Hepatocyte (in vitro differentiated cells): Measurements from ENCODE around the gene FIS1. TPM values are rescaled to one million over a fixed set of nuclear protein-coding genes. Genes with fewer than 3 reads are reported as not detected.

Experiments used
- DNase-seq: peaks from one replicate; pipeline ENCODE4 v3.0.0-alpha.2; 2016; ENCODE audit warnings: low spot score
- H2AFZ ChIP-seq: fragments of 200-600 bp; sonication (generic); 2 replicates; pipeline ENCODE4 v1.6.0; 2016; ENCODE audit warnings: antibody characterized with exemption, mild to moderate bottlenecking
- H3K27ac ChIP-seq: fragments of 200-600 bp; sonication (generic); 2 replicates; pipeline ENCODE4 v1.5.1; 2016; ENCODE audit warnings: mild to moderate bottlenecking
- H3K27me3 ChIP-seq: fragments of 200-600 bp; sonication (generic); 2 replicates; pipeline ENCODE4 v1.6.1; 2016
- H3K36me3 ChIP-seq: fragments of 200-600 bp; sonication (generic); replicated peaks from 2 replicates; pipeline ENCODE4 v1.5.1; 2016; ENCODE audit warnings: low read depth; ENCODE audit not compliant: insufficient read depth
- H3K4me1 ChIP-seq: fragments of 200-600 bp; sonication (generic); 2 replicates; pipeline ENCODE4 v1.5.1; 2016; ENCODE audit warnings: mild to moderate bottlenecking, moderate library complexity; ENCODE audit not compliant: insufficient read depth
- H3K4me2 ChIP-seq: fragments of 200-600 bp; sonication (generic); 2 replicates; pipeline ENCODE4 v1.6.0; 2016
- H3K4me3 ChIP-seq: fragments of 200-600 bp; sonication (generic); 2 replicates; pipeline ENCODE4 v1.5.1; 2016; ENCODE audit warnings: mild to moderate bottlenecking
- H3K79me2 ChIP-seq: fragments of 200-600 bp; sonication (generic); 2 replicates; pipeline ENCODE4 v1.6.0; 2017; ENCODE audit warnings: mild to moderate bottlenecking
- H3K9me2 ChIP-seq: fragments of 200-600 bp; sonication (generic); replicated peaks from 2 replicates; pipeline ENCODE4 v1.6.0; 2017; ENCODE audit warnings: mild to moderate bottlenecking; ENCODE audit not compliant: insufficient read depth
- H3K9me3 ChIP-seq: fragments of 200-600 bp; sonication (generic); 2 replicates; pipeline ENCODE4 v1.5.1; 2016; ENCODE audit warnings: low read depth, mild to moderate bottlenecking
- H4K20me1 ChIP-seq: fragments of 200-600 bp; sonication (generic); 2 replicates; pipeline ENCODE4 v1.6.0; 2016; ENCODE audit warnings: mild to moderate bottlenecking; ENCODE audit not compliant: insufficient read depth, poor library complexity, severe bottlenecking
- CTCF ChIP-seq: fragments of 200-600 bp; sonication (generic); IDR thresholded peaks from 2 replicates; pipeline ENCODE4 v1.5.1; 2016; ENCODE audit warnings: antibody characterized with exemption, mild to moderate bottlenecking; ENCODE audit not compliant: poor library complexity
- EZH2 ChIP-seq: fragments of 200-600 bp; sonication (generic); IDR thresholded peaks from 2 replicates; pipeline ENCODE4 v1.6.1; 2016; ENCODE audit warnings: antibody characterized with exemption, mild to moderate bottlenecking, borderline replicate concordance
- EZH2phosphoT487 ChIP-seq: fragments of 200-600 bp; sonication (generic); IDR thresholded peaks from one replicate; pipeline ENCODE4 v1.6.1; 2018; ENCODE audit warnings: antibody characterized with exemption, mild to moderate bottlenecking, low read depth, moderate library complexity; ENCODE audit not compliant: unreplicated experiment, severe bottlenecking
- WGBS: methylation state at CpG from one replicate; pipeline ENCODE4 v1.1.6; 2016; ENCODE audit warnings: low lambda C conversion rate; ENCODE audit errors: missing lambda C conversion rate; 5-methylcytosine and 5-hydroxymethylcytosine counted together
- polyA plus RNA-seq: library from polyadenylated mRNA; unstranded; fragments of >200 nt; fragmentation: Nextera tagmentation; extraction: Ambion mirVana; gene quantifications from 2 replicates; pipeline ENCODE4 v1.2.1, GENCODE V29; 2016
- total RNA-seq: library from RNA; depleted of rRNA; stranded (reverse); fragments of >200 nt; gene quantifications from 2 replicates; pipeline ENCODE4 v1.2.3, GENCODE V29; 2014

The FIS1 gene
- total and polyA plus RNA-seq, 2 experiments from 2014 or later, result 150 to 193 TPM

- no peak for TF ChIP-seq EZH2
- TF ChIP-seq EZH2phosphoT487, result no peak
- no peak for TF ChIP-seq CTCF
- no peaks in the 10 kb centered on the region for H4K20me1 ChIP-seq
- H3K4me1 ChIP-seq, result no peaks in the 10 kb centered on the region
- H3K4me3 ChIP-seq, result no peak overlapping the region
- no peaks in the 10 kb centered on the region for H3K9me3 ChIP-seq
- H3K27ac ChIP-seq, result no peak overlapping the region
- H3K4me2 ChIP-seq, result no peak overlapping the region
- no peaks in the 10 kb centered on the region for H3K36me3 ChIP-seq
- no peaks in the 10 kb centered on the region for H3K27me3 ChIP-seq
- no peaks in the 10 kb centered on the region for H3K9me2 ChIP-seq
- no peaks in the 10 kb centered on the region for H3K79me2 ChIP-seq
- DNase-seq, result no peak
- H2AFZ ChIP-seq, result no peak overlapping the region
- WGBS, result 53% methylated on average over 4 of the region's 4 CpGs
Observed at GRCh38 chr7:101273206-101273605, 28.3 kb upstream of the FIS1 start.

DNA sequence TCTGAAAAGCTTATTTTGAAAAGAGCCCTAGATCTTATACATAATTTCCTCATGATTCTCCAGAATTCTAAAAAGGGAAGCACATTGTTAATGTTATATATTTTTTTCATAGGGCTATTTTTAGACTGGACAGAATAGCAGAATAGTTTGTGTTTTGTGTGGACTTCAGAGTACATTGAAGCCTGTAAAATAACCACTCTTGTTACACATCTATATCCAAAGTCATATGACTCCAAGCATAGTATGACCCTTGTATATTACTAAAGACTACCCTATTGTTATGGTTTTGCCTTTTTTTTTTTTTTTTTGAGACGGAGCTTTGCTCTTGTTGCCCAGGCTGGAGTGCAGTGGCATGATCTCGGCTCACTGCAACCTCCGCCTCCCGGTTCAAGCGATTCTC lies 26.1 kb upstream of the FIS1 start:
- Histone ChIP-seq H2AFZ (no peak overlapping the region), H3K36me3 (no peaks in the 10 kb centered on the region), H3K9me3 (no peaks in the 10 kb centered on the region), H3K27ac (no peak overlapping the region), H3K4me1 (no peaks in the 10 kb centered on the region), H3K9me2 (no peaks in the 10 kb centered on the region), H3K4me3 (no peak overlapping the region), H3K79me2 (no peaks in the 10 kb centered on the region), H4K20me1 (no peaks in the 10 kb centered on the region), H3K27me3 (no peaks in the 10 kb centered on the region), H3K4me2 (no peak overlapping the region)
- TF ChIP-seq EZH2 (no peak), EZH2phosphoT487 (no peak), CTCF (no peak)
- WGBS, result 93% methylated on average over 5 of the region's 5 CpGs
- DNase-seq, result no peak

DNA sequence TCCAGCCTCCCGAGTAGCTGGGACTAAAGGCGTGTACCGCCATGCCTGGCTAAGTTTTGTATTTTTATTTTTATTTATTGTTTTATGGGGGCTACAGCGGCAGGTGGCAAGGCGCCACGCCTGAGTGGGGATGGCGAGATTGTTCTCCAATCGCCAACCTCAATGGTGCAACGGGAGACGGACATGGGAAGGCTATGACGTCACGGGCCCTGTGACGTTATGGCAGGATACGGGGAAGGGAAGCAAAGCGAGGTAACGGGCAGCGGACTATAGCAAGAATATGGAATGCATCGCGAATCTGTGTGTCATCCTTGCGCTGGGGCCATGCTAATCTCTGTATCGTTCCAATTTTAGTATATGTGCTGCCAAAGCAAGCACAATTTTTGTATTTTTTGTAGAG lies 24.8 kb upstream of the FIS1 start:
- Histone ChIP-seq H2AFZ (no peak overlapping the region), H3K9me3 (no peaks in the 10 kb centered on the region), H3K36me3 (no peaks in the 10 kb centered on the region), H3K4me1 (no peaks in the 10 kb centered on the region), H3K27ac (no peak overlapping the region), H4K20me1 (no peaks in the 10 kb centered on the region), H3K27me3 (no peaks in the 10 kb centered on the region), H3K4me2 (no peak overlapping the region), H3K4me3 (no peak overlapping the region), H3K79me2 (no peaks in the 10 kb centered on the region), H3K9me2 (no peaks in the 10 kb centered on the region)
- 88% methylated on average over 21 of the region's 21 CpGs for WGBS
- no peak for DNase-seq
- TF ChIP-seq EZH2 (no peak), EZH2phosphoT487 (no peak), CTCF (no peak)
